A549 treated with dexamethasone at 1 μM for 4 hours (cell line): ENCODE measurements around the gene TMEM123. TPM values are rescaled to one million over a fixed set of nuclear protein-coding genes. Genes with fewer than 3 reads are reported as not detected.

ENCODE experiments used
- total RNA-seq: library from RNA; stranded (reverse); fragments of 200-300 nt; extraction: Qiagen RNA extraction; gene quantifications from 5 replicates; pipeline ENCODE4 v1.2.3, GENCODE V29; 2022

Gene TMEM123, protein sequence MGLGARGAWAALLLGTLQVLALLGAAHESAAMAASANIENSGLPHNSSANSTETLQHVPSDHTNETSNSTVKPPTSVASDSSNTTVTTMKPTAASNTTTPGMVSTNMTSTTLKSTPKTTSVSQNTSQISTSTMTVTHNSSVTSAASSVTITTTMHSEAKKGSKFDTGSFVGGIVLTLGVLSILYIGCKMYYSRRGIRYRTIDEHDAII
- 167 to 245 TPM (median 210 TPM) in 5 replicates for total RNA-seq

DNA sequence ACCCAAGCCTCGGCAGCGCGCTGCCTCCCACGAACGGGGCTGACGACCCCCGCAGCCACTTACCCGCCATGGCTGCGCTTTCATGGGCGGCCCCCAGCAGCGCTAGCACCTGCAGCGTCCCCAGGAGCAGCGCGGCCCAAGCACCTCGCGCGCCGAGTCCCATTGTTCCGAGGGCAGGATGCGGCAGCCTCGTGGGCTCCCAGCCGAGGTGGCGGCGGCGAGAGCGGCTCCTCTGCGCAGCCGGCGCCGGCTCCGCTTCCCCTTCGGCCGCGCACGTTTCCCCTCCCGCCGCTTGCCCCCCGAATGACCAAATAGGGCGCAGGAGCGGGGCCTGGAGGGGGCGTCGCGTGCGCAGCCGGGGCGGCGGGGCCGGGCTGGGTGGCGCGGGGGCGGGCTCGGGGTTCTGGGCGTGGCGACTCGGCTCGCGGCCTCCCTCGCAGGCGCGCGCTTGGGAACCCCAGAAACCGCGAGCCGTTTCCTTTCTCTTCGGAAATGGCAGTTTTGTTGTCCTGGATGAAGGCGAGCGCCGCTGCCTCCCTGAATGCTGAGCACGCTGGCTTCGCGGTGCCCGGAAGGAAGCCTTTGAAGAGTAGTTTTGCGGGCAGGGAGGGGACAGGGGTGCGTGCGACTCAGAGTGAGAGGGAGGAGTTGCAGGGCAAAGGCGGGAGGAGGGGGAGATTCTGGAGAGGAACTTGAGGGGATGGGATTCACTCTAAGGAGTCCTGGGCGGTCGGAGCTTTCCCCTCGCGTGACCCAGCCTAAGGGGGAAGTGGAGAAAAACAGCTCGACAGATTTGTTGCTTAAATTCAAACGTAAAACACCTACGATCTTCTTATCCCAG is at the start of gene TMEM123:
TMEM123 (minus strand) TSS at position 305 of the 841 bp plus-strand sequence; CDS start at position 163, 142 bp downstream.

DNA sequence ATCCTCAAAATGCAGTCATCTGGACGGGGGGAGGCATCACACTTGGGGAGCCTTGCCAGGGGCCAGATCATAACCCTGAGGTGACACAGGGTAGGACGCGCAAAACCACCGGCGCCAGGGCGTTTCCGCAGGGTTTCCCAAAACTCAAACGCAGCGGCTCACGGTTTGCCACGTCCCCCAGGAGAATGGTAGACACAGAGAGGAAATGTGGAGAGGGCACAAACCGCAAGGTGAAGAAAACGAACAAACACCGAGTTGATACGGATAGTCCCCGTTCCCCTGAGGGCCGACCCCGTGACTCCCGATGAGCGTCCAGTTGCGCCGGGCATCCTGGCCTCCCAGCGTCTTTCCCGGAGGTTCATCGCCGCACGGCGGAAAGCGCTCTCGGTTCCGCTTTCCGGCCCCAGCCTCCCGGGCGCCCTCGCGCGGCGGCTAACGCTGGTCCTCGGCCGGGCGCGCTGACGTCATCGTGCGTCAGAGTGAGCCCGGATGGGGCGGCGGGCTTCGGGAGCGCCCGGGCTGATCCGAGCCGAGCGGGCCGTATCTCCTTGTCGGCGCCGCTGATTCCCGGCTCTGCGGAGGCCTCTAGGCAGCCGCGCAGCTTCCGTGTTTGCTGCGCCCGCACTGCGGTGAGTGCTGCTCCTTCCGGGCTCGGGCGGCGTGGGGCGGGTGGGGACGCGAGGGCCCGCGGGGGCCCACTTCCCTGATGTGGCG is 105.7 kb downstream of the TMEM123 start, which contains the start of gene BIRC2:
BIRC2 (plus strand) TSS at position 467 of the 714 bp plus-strand sequence. CDS start 2,641 bp downstream, outside the sequence.

Other genes starting within 250 kb of the TMEM123 start
- gene BIRC3, start 135.3 kb downstream of the TMEM123 start, total RNA-seq = 50.5 to 70.0 TPM (median 57.4 TPM) in 5 replicates
- gene BIRC2, start 105.6 kb downstream of the TMEM123 start, total RNA-seq = 29.5 to 36.3 TPM (median 33.1 TPM) in 5 replicates
- 20.7 to 34.8 TPM (median 25.3 TPM) in 5 replicates for gene MMP7, start 78.0 kb upstream of the TMEM123 start, total RNA-seq
- gene MMP20, start 172.6 kb upstream of the TMEM123 start, total RNA-seq = not detected in 5 replicates